ENCODE measurements around the gene P2RY6. TPM values are rescaled to one million over a fixed set of nuclear protein-coding genes. Genes with fewer than 3 reads are reported as not detected.

The P2RY6 gene
- total and polyA plus RNA-seq, 7 donors, result 1.2 to 5.5 (median 2.5) TPM; not detected in 1

GRCh38 chr11:73262851-73263495, 9.2 kb upstream of the P2RY6 start:
- peaks cover 11 to 27% (median 22%) of the 10 kb centered on the region in 3 donors for H3K27me3 ChIP-seq
- WGBS, 2 donors, result 50 to 73% methylated on average over 5 of the region's 5 CpGs
- no peak overlapping the region for H3K27ac ChIP-seq
- intact Hi-C loops (cut with DNase I), result no loop called here
- no peaks in the 10 kb centered on the region for H3K36me3 ChIP-seq
- H3K4me1 ChIP-seq, result peaks cover 0 to 12% (median 7%) of the 10 kb centered on the region in 4 donors
- no peak overlapping the region for H3K4me3 ChIP-seq
- DNase-seq, result no peak
- H3K9me3 ChIP-seq, result no peaks in the 10 kb centered on the region
- no peak for TF ChIP-seq EP300 (IDR thresholded peaks at IDR 0.05)
- TF ChIP-seq POLR2AphosphoS5 (IDR thresholded peaks at IDR 0.05), result no peak
- no peak for TF ChIP-seq POLR2A (IDR thresholded peaks at IDR 0.05)
- TF ChIP-seq CTCF (IDR thresholded peaks at IDR 0.05), result no peak

DNA sequence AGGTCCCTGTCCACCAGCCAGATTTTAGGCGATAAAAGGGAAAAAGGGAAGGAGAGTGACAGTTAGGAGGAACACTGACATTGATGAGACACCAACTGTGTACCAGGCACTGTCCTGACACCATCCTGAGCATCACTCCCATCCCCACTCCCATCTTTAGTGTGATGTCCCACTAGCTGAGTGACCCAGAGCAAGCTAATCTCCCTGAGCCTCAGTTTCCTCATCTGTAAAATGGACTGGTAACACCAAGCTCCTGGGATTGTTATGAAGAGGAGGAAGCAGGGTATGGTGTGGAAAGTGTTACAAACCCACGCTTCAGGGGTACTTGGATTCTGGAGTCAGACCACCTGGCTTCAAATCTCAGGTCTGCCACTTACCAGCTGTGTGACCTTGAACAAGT, 8.5 kb upstream of the P2RY6 start:
- peaks cover 11 to 27% (median 22%) of the 10 kb centered on the region in 3 donors for H3K27me3 ChIP-seq
- no peak for DNase-seq
- 83 to 92% methylated on average over 2 of the region's 2 CpGs for WGBS, 2 donors
- TF ChIP-seq CTCF (IDR thresholded peaks at IDR 0.05), result no peak
- no peak for TF ChIP-seq POLR2A (IDR thresholded peaks at IDR 0.05)
- TF ChIP-seq EP300 (IDR thresholded peaks at IDR 0.05), result no peak
- no peak for TF ChIP-seq POLR2AphosphoS5 (IDR thresholded peaks at IDR 0.05)
- peaks cover 0 to 7% (median 6%) of the 10 kb centered on the region in 4 donors for H3K4me1 ChIP-seq
- no peak overlapping the region for H3K27ac ChIP-seq
- intact Hi-C loops (cut with DNase I), result no loop called here
- H3K9me3 ChIP-seq, result no peaks in the 10 kb centered on the region
- no peaks in the 10 kb centered on the region for H3K36me3 ChIP-seq
- no peak overlapping the region for H3K4me3 ChIP-seq

DNA sequence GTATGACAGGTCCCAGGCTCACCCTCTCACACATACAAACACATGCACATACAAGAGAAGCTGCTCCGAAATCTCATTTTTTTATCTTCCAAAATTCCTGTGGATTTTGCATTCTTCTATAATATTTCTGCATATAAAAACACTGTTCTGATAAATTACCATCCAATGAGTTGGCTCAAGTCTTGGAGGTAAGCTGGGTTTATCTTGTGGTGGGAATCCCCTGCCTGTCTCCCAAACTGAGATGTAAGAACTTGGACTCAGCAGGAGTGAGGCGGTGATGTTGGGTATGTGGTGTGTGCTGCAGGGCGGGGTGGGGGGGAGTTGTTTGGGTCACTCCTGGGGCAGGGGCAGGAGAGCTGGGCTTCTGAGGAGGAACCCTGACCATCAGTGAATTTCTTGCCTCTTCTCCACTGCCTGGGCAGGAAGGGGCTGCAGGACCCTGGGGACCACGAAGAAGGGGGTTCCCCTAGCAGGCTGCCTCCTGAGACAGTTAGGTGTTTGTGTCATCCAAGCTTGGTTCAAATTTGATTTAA, 6.8 kb upstream of the P2RY6 start:
- H3K4me3 ChIP-seq, result no peak overlapping the region
- TF ChIP-seq POLR2AphosphoS5 (IDR thresholded peaks at IDR 0.05) (no peak), POLR2A (IDR thresholded peaks at IDR 0.05) (no peak), CTCF (IDR thresholded peaks at IDR 0.05) (no peak), EP300 (IDR thresholded peaks at IDR 0.05) (no peak)
- H3K27me3 ChIP-seq, result peaks cover 11 to 27% (median 22%) of the 10 kb centered on the region in 3 donors
- intact Hi-C loops (cut with DNase I), result no loop called here
- H3K4me1 ChIP-seq, result peaks cover 0 to 7% (median 6%) of the 10 kb centered on the region in 4 donors
- no peak overlapping the region for H3K27ac ChIP-seq
- WGBS, 2 donors, result 73 to 89% methylated on average over 4 of the region's 4 CpGs
- no peaks in the 10 kb centered on the region for H3K9me3 ChIP-seq
- H3K36me3 ChIP-seq, result no peaks in the 10 kb centered on the region
- DNase-seq, result no peak

- Histone ChIP-seq H3K27ac (no peak overlapping the region), H3K9me3 (no peaks in the 10 kb centered on the region), H3K4me3 (no peak overlapping the region), H3K4me1 (peaks cover 0 to 7% (median 6%) of the 10 kb centered on the region in 4 donors), H3K27me3 (peaks cover 11 to 27% (median 22%) of the 10 kb centered on the region in 3 donors), H3K36me3 (no peaks in the 10 kb centered on the region)
- intact Hi-C loops (cut with DNase I), result no loop called here
- 89 to 91% methylated on average over 3 of the region's 3 CpGs for WGBS, 2 donors
- TF ChIP-seq POLR2A (IDR thresholded peaks at IDR 0.05) (no peak), POLR2AphosphoS5 (IDR thresholded peaks at IDR 0.05) (no peak), EP300 (IDR thresholded peaks at IDR 0.05) (no peak), CTCF (IDR thresholded peaks at IDR 0.05) (no peak)
- peak; percentile 54 for DNase-seq
Measured at GRCh38 chr11:73265853-73266645, 6.1 kb upstream of the P2RY6 start.
